ENCODE results near the gene C12orf43.

Gene C12orf43

DNA sequence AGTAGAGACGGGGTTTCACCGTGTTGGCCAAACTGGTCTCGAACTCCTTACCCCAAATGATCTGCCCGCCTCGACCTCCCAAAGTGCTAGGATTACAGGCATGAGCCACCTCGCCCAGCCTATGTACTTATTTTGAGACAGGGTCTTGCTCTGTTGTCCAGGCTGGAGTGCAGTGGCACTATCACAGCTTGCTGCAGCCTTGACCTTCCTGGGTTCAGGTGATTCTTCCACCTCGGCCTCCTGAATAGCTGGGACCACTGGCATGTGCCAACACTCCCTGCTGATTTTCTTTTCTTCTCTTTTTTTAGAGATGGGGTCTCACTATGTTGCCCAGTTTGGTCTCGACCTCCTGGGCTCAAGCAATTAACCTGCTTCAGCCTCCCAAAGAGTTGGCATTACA is 52.0 kb downstream of the C12orf43 start:
- peaks cover 6 to 8% of the 10 kb centered on the region in 2 donors for H3K36me3 ChIP-seq (ENCODE audit: control insufficient read depth in 2 of 2, insufficient read depth in 2 of 2, low read length in 2 of 2)
- no peaks in the 10 kb centered on the region for H3K27me3 ChIP-seq (ENCODE audit: control insufficient read depth in 2 of 2, insufficient read depth in 2 of 2, low read length in 2 of 2)
- no peak overlapping the region for H3K4me3 ChIP-seq (ENCODE audit: low read length in 2 of 2)
- H3K27ac ChIP-seq (ENCODE audit: low read depth in 2 of 2, low read length in 2 of 2) = no peak overlapping the region
- peaks cover 24 to 34% of the 10 kb centered on the region in 2 donors for H3K4me1 ChIP-seq (ENCODE audit: control insufficient read depth in 2 of 2, insufficient read depth in 2 of 2, low read length in 2 of 2)
- H3K9me3 ChIP-seq (ENCODE audit: control insufficient read depth in 2 of 2, low read length in 2 of 2) = no peaks in the 10 kb centered on the region
- no peak overlapping the region for H3K9ac ChIP-seq (ENCODE audit: low read depth in 1 of 2, low read length in 2 of 2)

DNA sequence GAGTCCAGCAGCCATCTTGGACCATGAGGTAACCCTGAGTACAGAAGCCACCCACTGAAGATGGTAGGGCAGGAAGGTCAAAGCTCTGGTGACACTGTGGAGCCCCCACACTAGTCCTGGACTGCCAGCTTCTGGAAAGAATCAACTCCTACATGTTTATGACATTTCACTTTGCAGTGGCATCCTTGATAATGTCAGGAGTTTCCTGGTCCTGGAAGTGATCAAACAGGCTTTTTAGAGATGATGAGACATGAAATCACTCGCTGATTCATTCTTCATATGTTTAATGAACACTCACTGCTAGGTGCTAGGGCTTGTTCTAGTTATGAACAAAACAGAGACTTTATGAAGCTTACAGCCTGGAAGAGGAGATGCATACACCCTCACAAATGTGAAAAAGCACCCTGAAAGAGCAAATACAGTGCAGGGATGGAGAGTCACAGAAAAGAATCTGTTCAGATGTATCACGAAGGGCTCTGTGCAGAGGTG is 53.7 kb downstream of the C12orf43 start:
- Histone ChIP-seq H3K36me3 (ENCODE audit: control insufficient read depth in 2 of 2, insufficient read depth in 2 of 2, low read length in 2 of 2) (no peaks in the 10 kb centered on the region), H3K4me3 (ENCODE audit: low read length in 2 of 2) (no peak overlapping the region), H3K9me3 (ENCODE audit: control insufficient read depth in 2 of 2, low read length in 2 of 2) (no peaks in the 10 kb centered on the region), H3K27ac (ENCODE audit: low read depth in 2 of 2, low read length in 2 of 2) (peak overlapping the region; percentile 90 to 97), H3K27me3 (ENCODE audit: control insufficient read depth in 2 of 2, insufficient read depth in 2 of 2, low read length in 2 of 2) (no peaks in the 10 kb centered on the region), H3K4me1 (ENCODE audit: control insufficient read depth in 2 of 2, insufficient read depth in 2 of 2, low read length in 2 of 2) (peaks cover 30 to 43% of the 10 kb centered on the region in 2 donors), H3K9ac (ENCODE audit: low read depth in 1 of 2, low read length in 2 of 2) (peak overlapping the region in 1 of 2 donors; percentile 71)

DNA sequence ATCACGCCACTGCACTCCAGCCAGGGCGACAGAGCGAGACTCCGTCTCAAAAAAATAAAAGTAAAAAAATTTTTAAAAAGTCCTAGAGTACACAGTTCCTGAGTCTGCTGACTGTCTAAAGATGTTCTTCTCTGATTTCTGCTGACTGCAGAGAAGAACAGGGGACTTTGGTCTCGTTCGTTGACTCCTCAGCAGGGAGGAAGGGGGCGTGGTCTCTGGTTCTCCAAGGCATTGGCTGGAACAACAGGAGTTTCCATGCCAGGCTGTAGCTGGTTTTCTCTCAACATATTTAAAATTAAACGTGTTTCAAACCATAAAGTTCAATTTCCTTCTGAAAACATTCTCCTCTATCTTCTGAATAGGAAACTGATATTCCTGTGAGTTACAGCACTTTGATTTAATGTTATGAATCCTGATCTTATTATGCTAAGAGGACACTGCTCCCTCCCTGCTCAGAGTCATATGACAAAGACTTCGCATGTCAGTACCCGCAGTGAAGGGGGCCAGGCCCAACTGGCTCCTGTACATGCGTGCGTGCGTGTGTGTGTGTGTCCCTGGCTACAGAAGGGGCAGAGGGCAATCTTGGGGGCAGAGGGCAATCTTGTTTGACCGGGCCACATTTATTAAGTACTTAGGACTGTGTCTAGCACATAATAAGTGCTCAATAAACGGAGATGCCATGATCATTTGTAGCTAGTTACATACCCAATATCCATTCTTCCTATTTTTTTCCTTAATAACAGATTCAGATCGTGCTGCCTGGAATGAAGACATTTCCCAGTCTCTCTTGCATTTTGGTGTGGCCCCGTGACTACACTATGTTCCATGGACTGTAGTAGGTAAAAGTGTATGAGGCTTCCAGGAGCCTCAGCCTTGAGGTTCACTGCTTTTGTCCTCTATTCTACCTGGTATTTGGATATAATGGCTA is 54.4 kb downstream of the C12orf43 start:
- Histone ChIP-seq H3K4me3 (ENCODE audit: low read length in 2 of 2) (peak overlapping the region in 1 of 2 donors; percentile 46), H3K9me3 (ENCODE audit: control insufficient read depth in 2 of 2, low read length in 2 of 2) (no peaks in the 10 kb centered on the region), H3K27me3 (ENCODE audit: control insufficient read depth in 2 of 2, insufficient read depth in 2 of 2, low read length in 2 of 2) (no peaks in the 10 kb centered on the region), H3K36me3 (ENCODE audit: control insufficient read depth in 2 of 2, insufficient read depth in 2 of 2, low read length in 2 of 2) (no peaks in the 10 kb centered on the region), H3K4me1 (ENCODE audit: control insufficient read depth in 2 of 2, insufficient read depth in 2 of 2, low read length in 2 of 2) (peaks cover 30 to 50% of the 10 kb centered on the region in 2 donors), H3K9ac (ENCODE audit: low read depth in 1 of 2, low read length in 2 of 2) (peak overlapping the region in 1 of 2 donors; percentile 71), H3K27ac (ENCODE audit: low read depth in 2 of 2, low read length in 2 of 2) (peak overlapping the region; percentile 90 to 97)

DNA sequence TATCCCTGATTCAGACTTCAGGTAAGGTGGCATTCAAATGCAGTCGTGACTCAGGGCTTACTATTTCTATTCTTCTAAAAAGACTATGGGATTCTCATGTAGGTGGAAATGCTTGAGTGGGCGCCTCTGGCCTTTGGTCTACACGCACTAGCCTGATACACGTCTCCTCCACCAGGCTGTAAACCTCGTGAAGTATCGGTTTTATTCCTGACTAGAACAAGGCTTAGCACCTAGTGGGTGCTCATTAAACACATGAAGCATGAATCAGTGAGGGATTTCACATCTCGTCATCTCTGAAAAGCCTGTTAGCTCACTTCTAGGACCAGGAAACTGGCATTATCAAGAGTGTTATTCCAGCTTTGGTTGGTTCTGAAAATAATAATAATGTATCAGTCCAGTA is 55.6 kb downstream of the C12orf43 start:
- no peaks in the 10 kb centered on the region for H3K9me3 ChIP-seq (ENCODE audit: control insufficient read depth in 2 of 2, low read length in 2 of 2)
- no peaks in the 10 kb centered on the region for H3K27me3 ChIP-seq (ENCODE audit: control insufficient read depth in 2 of 2, insufficient read depth in 2 of 2, low read length in 2 of 2)
- peak overlapping the region in 1 of 2 donors; percentile 71 for H3K9ac ChIP-seq (ENCODE audit: low read depth in 1 of 2, low read length in 2 of 2)
- no peaks in the 10 kb centered on the region for H3K36me3 ChIP-seq (ENCODE audit: control insufficient read depth in 2 of 2, insufficient read depth in 2 of 2, low read length in 2 of 2)
- no peak overlapping the region for H3K4me3 ChIP-seq (ENCODE audit: low read length in 2 of 2)
- H3K27ac ChIP-seq (ENCODE audit: low read depth in 2 of 2, low read length in 2 of 2) = peak overlapping the region; percentile 90 to 97
- H3K4me1 ChIP-seq (ENCODE audit: control insufficient read depth in 2 of 2, insufficient read depth in 2 of 2, low read length in 2 of 2) = peaks cover 31 to 54% of the 10 kb centered on the region in 2 donors

DNA sequence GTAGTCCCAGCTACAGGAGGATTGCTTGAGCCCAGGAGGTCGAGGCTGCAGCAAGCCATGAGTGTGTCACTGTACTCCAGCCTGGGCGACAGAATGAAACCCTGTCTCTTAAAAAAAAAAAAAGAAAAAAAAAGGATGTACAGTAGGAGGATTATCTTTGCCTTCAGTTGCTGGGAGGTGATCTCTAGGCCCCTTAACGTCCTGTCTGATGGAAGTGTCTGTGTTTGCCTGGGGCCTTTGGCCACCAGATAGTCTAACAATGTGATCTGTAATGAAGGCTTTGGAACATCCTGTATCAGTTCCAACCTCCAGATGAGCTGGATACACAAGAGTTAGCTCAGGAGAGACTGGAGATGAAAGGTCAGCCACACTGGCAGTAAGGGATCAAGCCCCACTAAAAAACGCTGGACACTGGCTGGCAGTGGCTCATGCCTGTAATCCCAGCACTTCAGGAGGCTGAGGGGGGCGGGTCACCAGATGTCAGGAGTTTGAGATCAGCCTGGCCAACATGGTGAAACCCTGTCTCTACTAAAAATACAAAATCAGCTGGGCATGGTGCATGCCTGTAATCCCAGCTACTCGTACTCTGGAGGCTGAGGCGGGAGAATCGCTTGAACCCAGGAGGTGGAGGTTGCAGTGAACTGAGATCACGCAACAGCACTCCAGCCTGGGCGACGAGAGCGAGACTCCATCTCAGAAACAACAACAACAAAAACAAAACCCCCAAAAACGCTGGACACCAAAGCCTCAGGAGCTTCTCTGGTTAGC is 57.0 kb downstream of the C12orf43 start:
- Histone ChIP-seq H3K27ac (ENCODE audit: low read depth in 2 of 2, low read length in 2 of 2) (peak overlapping the region; percentile 90 to 97), H3K9ac (ENCODE audit: low read depth in 1 of 2, low read length in 2 of 2) (peak overlapping the region; percentile 52 to 71), H3K27me3 (ENCODE audit: control insufficient read depth in 2 of 2, insufficient read depth in 2 of 2, low read length in 2 of 2) (no peaks in the 10 kb centered on the region), H3K36me3 (ENCODE audit: control insufficient read depth in 2 of 2, insufficient read depth in 2 of 2, low read length in 2 of 2) (no peaks in the 10 kb centered on the region), H3K9me3 (ENCODE audit: control insufficient read depth in 2 of 2, low read length in 2 of 2) (no peaks in the 10 kb centered on the region), H3K4me1 (ENCODE audit: control insufficient read depth in 2 of 2, insufficient read depth in 2 of 2, low read length in 2 of 2) (peaks cover 30 to 54% of the 10 kb centered on the region in 2 donors), H3K4me3 (ENCODE audit: low read length in 2 of 2) (peak overlapping the region; percentile 23 to 27)

DNA sequence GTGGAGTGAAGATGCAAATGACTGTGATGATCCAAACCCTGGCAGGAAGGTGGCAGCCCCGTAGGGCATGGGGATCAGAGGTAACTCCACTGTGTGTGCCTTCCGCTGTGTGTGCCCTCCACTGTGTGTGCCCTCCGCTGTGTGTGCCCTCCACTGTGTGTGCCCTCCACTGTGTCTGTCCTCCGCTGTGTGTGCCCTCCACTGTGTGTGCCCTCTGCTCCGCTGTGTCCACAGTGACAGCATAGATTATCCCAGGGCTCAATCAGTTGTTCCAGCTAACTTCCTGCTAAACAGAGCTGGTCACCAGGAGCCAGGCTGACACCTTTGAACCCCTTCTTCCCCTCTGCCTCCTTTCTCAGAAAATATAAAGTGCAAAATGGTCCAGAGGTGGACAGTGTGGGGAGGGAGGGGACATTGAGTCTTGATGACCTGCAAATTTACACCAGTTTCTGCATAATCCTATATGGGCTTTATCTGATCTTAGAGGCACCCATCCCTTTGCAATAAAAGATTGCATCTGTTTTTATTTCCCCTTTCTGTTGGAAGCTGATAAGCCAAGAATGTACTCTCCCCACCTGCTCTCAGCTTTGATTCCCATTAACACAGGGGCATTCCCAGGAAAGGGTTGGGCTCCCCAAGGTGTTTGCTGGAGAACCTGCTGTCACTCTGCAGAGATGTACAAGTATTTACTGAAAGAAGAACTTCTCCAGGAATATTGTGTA is 59.5 kb downstream of the C12orf43 start:
- Histone ChIP-seq H3K9ac (ENCODE audit: low read depth in 1 of 2, low read length in 2 of 2) (peak overlapping the region; percentile 44 to 69), H3K27me3 (ENCODE audit: control insufficient read depth in 2 of 2, insufficient read depth in 2 of 2, low read length in 2 of 2) (no peaks in the 10 kb centered on the region), H3K4me1 (ENCODE audit: control insufficient read depth in 2 of 2, insufficient read depth in 2 of 2, low read length in 2 of 2) (peaks cover 25 to 42% of the 10 kb centered on the region in 2 donors), H3K36me3 (ENCODE audit: control insufficient read depth in 2 of 2, insufficient read depth in 2 of 2, low read length in 2 of 2) (no peaks in the 10 kb centered on the region), H3K27ac (ENCODE audit: low read depth in 2 of 2, low read length in 2 of 2) (peak overlapping the region; percentile 90 to 95), H3K9me3 (ENCODE audit: control insufficient read depth in 2 of 2, low read length in 2 of 2) (no peaks in the 10 kb centered on the region), H3K4me3 (ENCODE audit: low read length in 2 of 2) (peak overlapping the region; percentile 42 to 43)

DNA sequence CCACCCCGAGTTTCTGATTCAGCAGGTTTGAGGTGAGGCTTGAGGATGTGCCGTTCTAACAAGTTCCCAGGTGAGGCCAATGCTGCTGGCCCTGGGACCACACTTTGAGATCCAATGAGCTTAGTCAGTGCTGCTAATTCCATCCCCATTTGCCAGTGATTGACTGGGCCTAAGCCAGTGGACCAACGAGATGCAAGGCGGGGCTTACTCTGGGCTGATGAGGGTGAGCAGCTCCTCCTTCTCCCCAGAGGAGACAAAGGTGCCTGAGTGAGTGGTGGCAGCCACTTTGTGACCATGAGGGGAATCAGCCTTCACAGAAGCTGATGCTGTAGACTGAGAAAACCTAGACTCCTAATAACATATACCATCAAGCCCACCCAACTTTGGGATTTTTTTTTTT is 61.1 kb downstream of the C12orf43 start:
- Histone ChIP-seq H3K9me3 (ENCODE audit: control insufficient read depth in 2 of 2, low read length in 2 of 2) (no peaks in the 10 kb centered on the region), H3K27me3 (ENCODE audit: control insufficient read depth in 2 of 2, insufficient read depth in 2 of 2, low read length in 2 of 2) (no peaks in the 10 kb centered on the region), H3K9ac (ENCODE audit: low read depth in 1 of 2, low read length in 2 of 2) (no peak overlapping the region), H3K4me3 (ENCODE audit: low read length in 2 of 2) (no peak overlapping the region), H3K4me1 (ENCODE audit: control insufficient read depth in 2 of 2, insufficient read depth in 2 of 2, low read length in 2 of 2) (peaks cover 17 to 31% of the 10 kb centered on the region in 2 donors), H3K27ac (ENCODE audit: low read depth in 2 of 2, low read length in 2 of 2) (no peak overlapping the region), H3K36me3 (ENCODE audit: control insufficient read depth in 2 of 2, insufficient read depth in 2 of 2, low read length in 2 of 2) (no peaks in the 10 kb centered on the region)

DNA sequence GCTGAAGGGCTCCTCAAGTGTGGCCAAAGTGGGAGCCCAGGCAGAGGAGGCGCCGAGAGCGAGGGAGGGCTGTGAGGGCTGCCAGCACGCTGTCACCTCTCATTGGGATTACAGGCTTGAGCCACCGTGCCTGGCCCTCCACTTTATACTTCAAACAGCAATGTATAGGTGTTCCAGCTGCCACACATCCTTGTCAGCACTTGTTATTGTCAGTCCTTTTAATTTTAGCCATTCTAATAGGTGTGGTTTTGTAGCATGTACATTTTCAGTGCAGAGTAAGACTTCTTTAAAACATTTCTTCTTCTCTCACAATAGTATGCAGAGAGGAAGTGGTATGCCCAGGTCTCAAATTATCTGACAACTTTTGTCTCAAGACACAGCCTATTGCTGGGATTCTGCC is 65.5 kb downstream of the C12orf43 start:
- no peaks in the 10 kb centered on the region for H3K4me1 ChIP-seq (ENCODE audit: control insufficient read depth in 2 of 2, insufficient read depth in 2 of 2, low read length in 2 of 2)
- H3K36me3 ChIP-seq (ENCODE audit: control insufficient read depth in 2 of 2, insufficient read depth in 2 of 2, low read length in 2 of 2) = no peaks in the 10 kb centered on the region
- no peak overlapping the region for H3K9ac ChIP-seq (ENCODE audit: low read depth in 1 of 2, low read length in 2 of 2)
- no peaks in the 10 kb centered on the region for H3K27me3 ChIP-seq (ENCODE audit: control insufficient read depth in 2 of 2, insufficient read depth in 2 of 2, low read length in 2 of 2)
- no peaks in the 10 kb centered on the region for H3K9me3 ChIP-seq (ENCODE audit: control insufficient read depth in 2 of 2, low read length in 2 of 2)
- H3K27ac ChIP-seq (ENCODE audit: low read depth in 2 of 2, low read length in 2 of 2) = no peak overlapping the region
- H3K4me3 ChIP-seq (ENCODE audit: low read length in 2 of 2) = no peak overlapping the region

All from mucosa of rectum (tissue), 2 donors.